H9 (cell line): Measurements from ENCODE around the gene LETM1. TPM values are rescaled to one million over a fixed set of nuclear protein-coding genes. Genes with fewer than 3 reads are reported as not detected.

Source experiments
- DNase-seq: peaks from one replicate; pipeline ENCODE4 v3.0.0-alpha.2; 2017
- H2AFZ ChIP-seq: one replicate; pipeline ENCODE4 v1.6.1; 2013; ENCODE audit warnings: mild to moderate bottlenecking, low read length, control low read depth, moderate library complexity
- H2AK5ac ChIP-seq: 2 replicates; pipeline ENCODE4 v1.6.1; 2013; ENCODE audit warnings: low read length, control low read depth, mixed read lengths; ENCODE audit not compliant: insufficient read length
- H2BK120ac ChIP-seq: one replicate; pipeline ENCODE4 v1.6.1; 2013; ENCODE audit warnings: low read depth, mild to moderate bottlenecking, low read length, control low read depth, inconsistent platforms; ENCODE audit not compliant: poor library complexity, severe bottlenecking
- H2BK12ac ChIP-seq: 2 replicates; pipeline ENCODE4 v1.6.1; 2013; ENCODE audit warnings: low read length, control low read depth, mixed read lengths, low read depth; ENCODE audit not compliant: insufficient read length
- H2BK15ac ChIP-seq: 2 replicates; pipeline ENCODE4 v1.6.1; 2013; ENCODE audit warnings: low read depth, low read length, control low read depth
- H2BK20ac ChIP-seq: one replicate; pipeline ENCODE4 v1.6.1; 2013; ENCODE audit warnings: low read depth, mild to moderate bottlenecking, low read length, control low read depth, inconsistent platforms; ENCODE audit not compliant: poor library complexity, severe bottlenecking
- H2BK5ac ChIP-seq: 2 replicates; pipeline ENCODE4 v1.6.1; 2013; ENCODE audit warnings: low read length, control low read depth, mixed read lengths; ENCODE audit not compliant: insufficient read length
- H3K14ac ChIP-seq: 2 replicates; pipeline ENCODE4 v1.6.1; 2013; ENCODE audit warnings: low read length, control low read depth; ENCODE audit not compliant: insufficient read depth
- H3K18ac ChIP-seq: 2 replicates; pipeline ENCODE4 v1.6.1; 2013; ENCODE audit warnings: low read depth, mild to moderate bottlenecking, mixed read lengths, low read length, control low read depth; ENCODE audit not compliant: insufficient read length
- H3K23ac ChIP-seq: 2 replicates; pipeline ENCODE4 v1.6.1; 2013; ENCODE audit warnings: low read length, control low read depth, mixed read lengths, low read depth; ENCODE audit not compliant: insufficient read length
- H3K23me2 ChIP-seq: 2 replicates; pipeline ENCODE4 v1.6.1; 2013; ENCODE audit warnings: low read depth, mild to moderate bottlenecking, mixed read lengths, low read length, control low read depth; ENCODE audit not compliant: insufficient read length, poor library complexity, severe bottlenecking
- H3K27ac ChIP-seq: 2 replicates; pipeline ENCODE4 v1.5.1; 2013; ENCODE audit warnings: low read length, control low read depth, mixed read lengths, low read depth; ENCODE audit not compliant: insufficient read length
- H3K27me3 ChIP-seq: 2 replicates; pipeline ENCODE4 v1.6.1; 2013; ENCODE audit warnings: low read length, control low read depth, inconsistent platforms; ENCODE audit not compliant: insufficient read depth
- H3K4ac ChIP-seq: 2 replicates; pipeline ENCODE4 v1.6.1; 2013; ENCODE audit warnings: low read depth, mild to moderate bottlenecking, control low read depth, inconsistent platforms, low read length, moderate library complexity
- H3K4me1 ChIP-seq: 2 replicates; pipeline ENCODE4 v1.6.1; 2013; ENCODE audit warnings: low read length, control low read depth, inconsistent platforms; ENCODE audit not compliant: insufficient read depth
- H3K4me2 ChIP-seq: 2 replicates; pipeline ENCODE4 v1.6.1; 2013; ENCODE audit warnings: low read length, control low read depth, mixed read lengths; ENCODE audit not compliant: insufficient read length, insufficient read depth
- H3K56ac ChIP-seq: 2 replicates; pipeline ENCODE4 v1.6.1; 2013; ENCODE audit warnings: low read depth, mild to moderate bottlenecking, mixed read lengths, low read length, control low read depth; ENCODE audit not compliant: insufficient read length
- H3K79me1 ChIP-seq: 2 replicates; pipeline ENCODE4 v1.6.1; 2013; ENCODE audit warnings: low read depth, mild to moderate bottlenecking, moderate library complexity, low read length, control low read depth, inconsistent platforms; ENCODE audit not compliant: insufficient read depth, poor library complexity, severe bottlenecking
- H3K79me2 ChIP-seq: 2 replicates; pipeline ENCODE4 v1.6.1; 2013; ENCODE audit warnings: low read length, control low read depth, inconsistent platforms; ENCODE audit not compliant: insufficient read depth
- H3K9ac ChIP-seq: 2 replicates; pipeline ENCODE4 v1.6.1; 2013; ENCODE audit warnings: low read length, control low read depth, mixed read lengths; ENCODE audit not compliant: insufficient read length; ENCODE audit errors: extremely low read depth
- H3K9me3 ChIP-seq: one replicate; pipeline ENCODE4 v1.6.1; 2013; ENCODE audit warnings: low read depth, low read length, inconsistent platforms; ENCODE audit not compliant: control insufficient read depth
- H3T11ph ChIP-seq: one replicate; pipeline ENCODE4 v1.6.1; 2013; ENCODE audit warnings: mild to moderate bottlenecking, low read length, control low read depth, inconsistent platforms
- H4K20me1 ChIP-seq: one replicate; pipeline ENCODE4 v1.6.1; 2013; ENCODE audit not compliant: control insufficient read depth, insufficient read length, insufficient read depth
- H4K5ac ChIP-seq: 2 replicates; pipeline ENCODE4 v1.6.1; 2013; ENCODE audit warnings: low read depth, mild to moderate bottlenecking, mixed read lengths, low read length, control low read depth; ENCODE audit not compliant: insufficient read length
- H4K8ac ChIP-seq: replicated peaks from 2 replicates; pipeline ENCODE4 v1.6.1; 2013; ENCODE audit warnings: low read length, control low read depth, mixed read lengths, low read depth; ENCODE audit not compliant: insufficient read length
- H4K91ac ChIP-seq: 2 replicates; pipeline ENCODE4 v1.6.1; 2013; ENCODE audit warnings: low read depth, mild to moderate bottlenecking, moderate library complexity, mixed read lengths, low read length, control low read depth; ENCODE audit not compliant: insufficient read length
- H3K27ac Mint-ChIP-seq, 3 experiments: 2 replicates in 2 of 3; 3 replicates in 1 of 3; pipeline ENCODE4 v1.8.0; 2020 to 2021; ENCODE audit warnings: mixed read lengths in 3 of 3, mild to moderate bottlenecking in 1 of 3, moderate library complexity in 1 of 3
- H3K27me3 Mint-ChIP-seq: 2 replicates; pipeline ENCODE4 v1.8.0; 2021; ENCODE audit warnings: low read depth, mild to moderate bottlenecking, moderate library complexity, mixed read lengths
- H3K36me3 Mint-ChIP-seq, 3 experiments: 2 replicates in 2 of 3; 3 replicates in 1 of 3; pipeline ENCODE4 v1.8.0; 2020 to 2021; ENCODE audit warnings: low read depth in 3 of 3, mixed read lengths in 3 of 3; ENCODE audit not compliant: insufficient read depth in 1 of 3
- H3K4me1 Mint-ChIP-seq, 2 experiments: 2 replicates each; pipeline ENCODE4 v1.8.0; 2020; ENCODE audit warnings: mixed read lengths in 2 of 2
- H3K4me3 Mint-ChIP-seq, 2 experiments: 2 replicates in 1 of 2; 3 replicates in 1 of 2; pipeline ENCODE4 v1.8.0; 2020 to 2021; ENCODE audit warnings: mild to moderate bottlenecking in 2 of 2, mixed read lengths in 2 of 2, moderate library complexity in 1 of 2
- H3K9me3 Mint-ChIP-seq, 2 experiments: 2 replicates in 1 of 2; 3 replicates in 1 of 2; pipeline ENCODE4 v1.8.0; 2020; ENCODE audit warnings: mild to moderate bottlenecking in 2 of 2, mixed read lengths in 2 of 2, moderate library complexity in 1 of 2
- WGBS: extraction: QIAGEN DNeasy Blood & Tissue Kit; methylation state at CpG from one replicate; pipeline ENCODE4 v1.1.7; 2013; ENCODE audit warnings: missing lambda C conversion rate, low lambda C conversion rate, mixed read lengths; ENCODE audit not compliant: insufficient read length; ENCODE audit errors: extremely low coverage; 5-methylcytosine and 5-hydroxymethylcytosine counted together
- total RNA-seq: library from RNA; stranded (reverse); gene quantifications from 2 replicates; pipeline ENCODE4 v1.2.1, GENCODE V29; 2021
- TF ChIP-seq, protein P1 (sequence below): fragments of 200-600 bp; sonication (generic); conservative IDR thresholded peaks from 3 replicates; pipeline ENCODE4 v1.8.0; 2021; ENCODE audit warnings: antibody characterized with exemption, mild to moderate bottlenecking

The LETM1 gene
- total RNA-seq, 1 experiment from 2014 or later, result 43.4 TPM

DNA sequence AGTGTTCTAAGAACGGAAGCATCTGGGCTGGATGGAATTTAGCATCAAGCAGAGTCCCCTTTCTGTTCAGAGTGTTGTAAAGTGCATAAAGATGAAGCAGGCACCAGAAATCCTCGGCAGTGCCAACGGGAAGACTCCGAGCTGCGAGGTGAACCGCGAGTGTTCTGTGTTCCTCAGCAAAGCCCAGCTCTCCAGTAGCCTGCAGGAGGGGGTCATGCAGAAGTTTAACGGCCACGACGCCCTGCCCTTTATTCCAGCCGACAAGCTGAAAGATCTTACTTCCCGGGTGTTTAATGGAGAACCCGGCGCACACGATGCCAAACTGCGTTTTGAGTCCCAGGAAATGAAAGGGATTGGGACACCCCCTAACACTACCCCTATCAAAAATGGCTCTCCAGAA, 44.7 kb upstream of the LETM1 start:
- Mint-ChIP-seq H3K36me3 (peaks cover 30 to 53% (median 50%) of the 10 kb centered on the region in 3 experiments; a peak in 6 of 7 replicates), H3K27me3 (peaks cover 1% of the 10 kb centered on the region; the same call in 1 of the 2 replicates), H3K4me3 (no peak overlapping the region), H3K27ac (no peak overlapping the region), H3K4me1 (peaks cover 5 to 10% of the 10 kb centered on the region in 2 experiments), H3K9me3 (no peaks in the 10 kb centered on the region)
- H3K27ac ChIP-seq, result no peak overlapping the region
- H3K79me1 ChIP-seq, result peaks cover 2% of the 10 kb centered on the region
- H4K5ac ChIP-seq, result no peak overlapping the region
- H3K9me3 ChIP-seq, result no peaks in the 10 kb centered on the region
- no peaks in the 10 kb centered on the region for H4K20me1 ChIP-seq
- no peaks in the 10 kb centered on the region for H3K23me2 ChIP-seq
- H3K4me2 ChIP-seq, result no peak overlapping the region
- no peak overlapping the region for H2AK5ac ChIP-seq
- H3K4ac ChIP-seq, result no peak overlapping the region
- TF ChIP-seq, protein P1, sequence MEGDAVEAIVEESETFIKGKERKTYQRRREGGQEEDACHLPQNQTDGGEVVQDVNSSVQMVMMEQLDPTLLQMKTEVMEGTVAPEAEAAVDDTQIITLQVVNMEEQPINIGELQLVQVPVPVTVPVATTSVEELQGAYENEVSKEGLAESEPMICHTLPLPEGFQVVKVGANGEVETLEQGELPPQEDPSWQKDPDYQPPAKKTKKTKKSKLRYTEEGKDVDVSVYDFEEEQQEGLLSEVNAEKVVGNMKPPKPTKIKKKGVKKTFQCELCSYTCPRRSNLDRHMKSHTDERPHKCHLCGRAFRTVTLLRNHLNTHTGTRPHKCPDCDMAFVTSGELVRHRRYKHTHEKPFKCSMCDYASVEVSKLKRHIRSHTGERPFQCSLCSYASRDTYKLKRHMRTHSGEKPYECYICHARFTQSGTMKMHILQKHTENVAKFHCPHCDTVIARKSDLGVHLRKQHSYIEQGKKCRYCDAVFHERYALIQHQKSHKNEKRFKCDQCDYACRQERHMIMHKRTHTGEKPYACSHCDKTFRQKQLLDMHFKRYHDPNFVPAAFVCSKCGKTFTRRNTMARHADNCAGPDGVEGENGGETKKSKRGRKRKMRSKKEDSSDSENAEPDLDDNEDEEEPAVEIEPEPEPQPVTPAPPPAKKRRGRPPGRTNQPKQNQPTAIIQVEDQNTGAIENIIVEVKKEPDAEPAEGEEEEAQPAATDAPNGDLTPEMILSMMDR, result no peak
- no peak overlapping the region for H2BK12ac ChIP-seq
- H3T11ph ChIP-seq, result no peak overlapping the region
- WGBS, result no CpG with 5 or more reads among the region's 16 CpGs
- H3K79me2 ChIP-seq, result peaks cover 10% of the 10 kb centered on the region; the same call in 1 of the 2 replicates
- H2AFZ ChIP-seq, result no peak overlapping the region
- H2BK5ac ChIP-seq, result no peak overlapping the region
- H2BK20ac ChIP-seq, result no peak overlapping the region
- no peak for DNase-seq
- no peak overlapping the region for H3K23ac ChIP-seq
- no peaks in the 10 kb centered on the region for H3K4me1 ChIP-seq
- no peak overlapping the region for H3K56ac ChIP-seq
- H3K18ac ChIP-seq, result no peak overlapping the region
- no peak overlapping the region for H3K14ac ChIP-seq
- no peak overlapping the region for H4K91ac ChIP-seq
- no peak overlapping the region for H3K9ac ChIP-seq
- no peak overlapping the region for H2BK120ac ChIP-seq
- H2BK15ac ChIP-seq, result no peak overlapping the region
- H4K8ac ChIP-seq, result no peak overlapping the region
- no peaks in the 10 kb centered on the region for H3K27me3 ChIP-seq
